GM19238 (cell line): ENCODE measurements around the gene NUB1.

Experiments used
- DNase-seq: peaks from one replicate; pipeline ENCODE4 v3.0.0; 2011; ENCODE audit warnings: low spot score; ENCODE audit not compliant: insufficient read length

The NUB1 gene

GRCh38 chr7:151423936-151424335 is 82.3 kb downstream of the NUB1 start:
- no peak for DNase-seq

GRCh38 chr7:151424799-151425198 is 83.2 kb downstream of the NUB1 start:
- DNase-seq: no peak

GRCh38 chr7:151425670-151426440 is 84.2 kb downstream of the NUB1 start:
- no peak for DNase-seq

GRCh38 chr7:151426441-151426903 is 84.9 kb downstream of the NUB1 start:
- DNase-seq: no peak

- DNase-seq: no peak
Observed at GRCh38 chr7:151426904-151427704, 85.5 kb downstream of the NUB1 start.

- DNase-seq: no peak
Observed at GRCh38 chr7:151427705-151428377, 86.2 kb downstream of the NUB1 start.
